Endothelial cell of umbilical vein (primary cell): ENCODE data around the gene ADM2. TPM values are rescaled to one million over a fixed set of nuclear protein-coding genes. Genes with fewer than 3 reads are reported as not detected.

Source experiments
- BruUV-seq: library from RNA; stranded (reverse); fragments of 400-500 nt; replicated peaks from 2 replicates; lab custom pipeline; 2021; lab: Mats Ljungman, UMichigan
- CTCF ChIA-PET: fragments of 300-600, 350-600 bp; sonication (Branson Sonifier 250); formaldehyde crosslinking; loops from one replicate; lab custom pipeline; 2021; ENCODE audit warnings: antibody characterized with exemption, inconsistent platforms; lab: Charles Lee
- POLR2A ChIA-PET: fragments of 300-600, 350-600 bp; sonication (Branson Sonifier 250); formaldehyde crosslinking; loops from one replicate; lab custom pipeline; 2021; ENCODE audit warnings: antibody characterized with exemption, inconsistent platforms; lab: Charles Lee
- DNase-seq: peaks from one replicate; pipeline ENCODE4 v3.0.0-alpha.2; 2011; ENCODE audit warnings: low read depth, low spot score
- FAIRE-seq: peaks from 2 replicates; lab custom pipeline; 2011; peaks lifted over from hg19 to GRCh38; lab: Jason Lieb, UNC
- H2AFZ ChIP-seq: 2 replicates; pipeline ENCODE4 v1.6.0; 2012; ENCODE audit warnings: low read depth, low read length, control low read depth, inconsistent platforms
- H3K27ac ChIP-seq: 2 replicates; pipeline ENCODE4 v1.5.1; 2011; ENCODE audit warnings: low read depth, mild to moderate bottlenecking, control low read depth, low read length, moderate library complexity; ENCODE audit not compliant: insufficient read depth
- H3K27me3 ChIP-seq, 2 experiments: 2 replicates each; pipeline versions ENCODE4 v1.6.0 to v1.6.1; 2011; ENCODE audit warnings: low read length in 2 of 2, mixed read lengths in 1 of 2; ENCODE audit not compliant: control insufficient read depth in 2 of 2, insufficient read depth in 2 of 2
- H3K36me3 ChIP-seq, 2 experiments: 2 replicates in 1 of 2; 3 replicates in 1 of 2; pipeline ENCODE4 v1.5.1; 2011; ENCODE audit warnings: low read length in 2 of 2, mild to moderate bottlenecking in 1 of 2, moderate library complexity in 1 of 2; ENCODE audit not compliant: control insufficient read depth in 2 of 2, insufficient read depth in 2 of 2; ENCODE audit errors: extremely low read depth in 1 of 2
- H3K4me1 ChIP-seq: 3 replicates; pipeline ENCODE4 v1.5.1; 2011; ENCODE audit warnings: mild to moderate bottlenecking, low read length; ENCODE audit not compliant: control insufficient read depth, insufficient read depth; ENCODE audit errors: extremely low read depth
- H3K4me2 ChIP-seq: 2 replicates; pipeline ENCODE4 v1.6.1; 2011; ENCODE audit warnings: low read length, control low read depth, mixed read lengths; ENCODE audit not compliant: insufficient read depth
- H3K4me3 ChIP-seq, 3 experiments: fragments of 200-600 bp in 1 of 3; sonication (generic), shearing (Covaris generic) in 1 of 3; replicated peaks in 1 of 3; 2 replicates each; pipeline ENCODE4 v1.5.1; 2011 to 2016; ENCODE audit warnings: control low read depth in 3 of 3, low read length in 3 of 3, mild to moderate bottlenecking in 2 of 3, inconsistent platforms in 1 of 3, low read depth in 1 of 3, moderate library complexity in 1 of 3; ENCODE audit not compliant: insufficient read depth in 1 of 3
- H3K79me2 ChIP-seq: 2 replicates; pipeline ENCODE4 v1.6.0; 2012; ENCODE audit warnings: low read length, inconsistent platforms; ENCODE audit not compliant: control insufficient read depth, insufficient read depth
- H3K9ac ChIP-seq: replicated peaks from 2 replicates; pipeline ENCODE3; 2011; ENCODE audit warnings: low read length, control low read depth; ENCODE audit not compliant: insufficient read depth; ENCODE audit errors: extremely low read depth
- H3K9me1 ChIP-seq: replicated peaks from 3 replicates; pipeline ENCODE4 v1.6.0; 2011; ENCODE audit warnings: mild to moderate bottlenecking, low read length; ENCODE audit not compliant: control insufficient read depth, insufficient read depth; ENCODE audit errors: extremely low read depth
- H3K9me3 ChIP-seq: replicated peaks from 2 replicates; pipeline ENCODE4 v1.5.1; 2012; ENCODE audit warnings: low read length, inconsistent platforms; ENCODE audit not compliant: control insufficient read depth, insufficient read depth
- H4K20me1 ChIP-seq: replicated peaks from 2 replicates; pipeline ENCODE3; 2011; ENCODE audit warnings: mild to moderate bottlenecking, low read length; ENCODE audit not compliant: control insufficient read depth, insufficient read depth; ENCODE audit errors: extremely low read depth
- EZH2 ChIP-seq: IDR thresholded peaks from 2 replicates; pipeline ENCODE4 v1.6.1; 2012; ENCODE audit warnings: borderline replicate concordance, low read depth, mild to moderate bottlenecking, moderate library complexity, low read length, inconsistent platforms; ENCODE audit not compliant: severe bottlenecking
- FOS ChIP-seq: IDR thresholded peaks from 2 replicates; pipeline ENCODE4 v1.6.1; 2011; ENCODE audit warnings: mild to moderate bottlenecking, low read length, moderate library complexity, borderline replicate concordance; ENCODE audit not compliant: insufficient read depth
- GATA2 ChIP-seq: IDR thresholded peaks from 2 replicates; pipeline ENCODE4 v1.7.0; 2011; ENCODE audit warnings: low read depth, mild to moderate bottlenecking, moderate library complexity, mixed read lengths, low read length; ENCODE audit not compliant: insufficient read length, insufficient read depth
- JUN ChIP-seq: IDR thresholded peaks from 2 replicates; pipeline ENCODE4 v1.6.1; 2011; ENCODE audit warnings: borderline replicate concordance, low read depth; ENCODE audit not compliant: insufficient read length, insufficient read depth
- MYC ChIP-seq: IDR thresholded peaks from one replicate; pipeline ENCODE4 v1.6.1; 2011; ENCODE audit warnings: mild to moderate bottlenecking, low read depth, low read length
- POLR2A ChIP-seq: IDR thresholded peaks from 2 replicates; pipeline ENCODE4 v1.6.1; 2012; ENCODE audit warnings: low read depth, mild to moderate bottlenecking, control low read depth, low read length
- POLR2AphosphoS5 ChIP-seq: IDR thresholded peaks from 2 replicates; pipeline ENCODE4 v1.6.1; 2012; ENCODE audit warnings: low read depth, mild to moderate bottlenecking, control low read depth, low read length, moderate library complexity; ENCODE audit not compliant: insufficient read depth
- dilution Hi-C: fragments of 300-500 bp; cut with MboI; formaldehyde crosslinking; loops from one replicate; pipeline ENCODE4 v1.15.0; 2019; ENCODE audit warnings: low sequenced_read_pairs; ENCODE audit not compliant: extremely low pct_ligation_motif_present
- intact Hi-C: fragments of 100-400 bp; cut with micrococcal nuclease; formaldehyde crosslinking; loops from one replicate; pipeline ENCODE4 v1.10.0; 2022
- polyA plus RNA-seq, 4 experiments: library from polyadenylated mRNA; depleted of rRNA in 3 of 4; stranded (reverse) in 3 of 4; unstranded in 1 of 4; fragments of >200 nt; gene quantifications; 2 replicates each; pipeline versions ENCODE4 v1.2.1 to v1.2.3, GENCODE V29; 2011 to 2012; ENCODE audit warnings: missing spikeins in 1 of 4
- total RNA-seq: library from RNA; stranded (reverse); gene quantifications from 2 replicates; pipeline ENCODE4 v1.2.3, GENCODE V29; 2021
- TF ChIP-seq, protein P1 (sequence below): IDR thresholded peaks from 2 replicates; pipeline ENCODE4 v1.6.1; 2011; ENCODE audit not compliant: insufficient read depth, insufficient read length
- TF ChIP-seq, protein P2 (sequence below), 2 donors: IDR thresholded peaks; 1 replicate in 1 of 2; 2 replicates in 1 of 2; pipeline ENCODE4 v1.5.1; 2011; ENCODE audit warnings: low read length in 2 of 2, mild to moderate bottlenecking in 2 of 2, moderate library complexity in 2 of 2, control low read depth in 1 of 2, inconsistent platforms in 1 of 2, low read depth in 1 of 2; ENCODE audit not compliant: insufficient read depth in 1 of 2; ENCODE audit errors: extremely low read depth in 1 of 2

The ADM2 gene
- total and polyA plus RNA-seq, 2 donors (not counting 3 experiments of a cell fraction or from before 2014, with no cell fraction given): 0.28 to 1.5 TPM

- Histone ChIP-seq H3K36me3 (peaks cover 0 to 19% of the 10 kb centered on the region in 2 experiments), H4K20me1 (peaks cover 3% of the 10 kb centered on the region), H3K79me2 (peaks cover 65% of the 10 kb centered on the region), H3K4me2 (no peak overlapping the region), H3K27me3 (no peaks in the 10 kb centered on the region), H3K27ac (no peak overlapping the region), H3K9me3 (no peaks in the 10 kb centered on the region), H3K9me1 (no peaks in the 10 kb centered on the region), H2AFZ (no peak overlapping the region), H3K4me1 (peaks cover 17% of the 10 kb centered on the region), H3K9ac (no peak overlapping the region), H3K4me3 (no peak overlapping the region)
- no TSS peak for BruUV-seq
- CTCF ChIA-PET: interaction anchor here (0.7 to 1.3 kb wide), 3 partner anchors 27 to 150 kb away, joined by 3 read pairs; partner anchors contain the start of gene SCO2
- no peak for FAIRE-seq
- intact Hi-C loops (no loop called here), dilution Hi-C loops (no loop called here)
- no peak for TF ChIP-seq EZH2
- no peak for TF ChIP-seq GATA2
- TF ChIP-seq, protein P1, sequence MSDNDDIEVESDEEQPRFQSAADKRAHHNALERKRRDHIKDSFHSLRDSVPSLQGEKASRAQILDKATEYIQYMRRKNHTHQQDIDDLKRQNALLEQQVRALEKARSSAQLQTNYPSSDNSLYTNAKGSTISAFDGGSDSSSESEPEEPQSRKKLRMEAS: no peak
- no peak for TF ChIP-seq FOS
- no peak for TF ChIP-seq POLR2AphosphoS5
- no peak for TF ChIP-seq MYC
- TF ChIP-seq JUN: no peak
- TF ChIP-seq, protein P2, sequence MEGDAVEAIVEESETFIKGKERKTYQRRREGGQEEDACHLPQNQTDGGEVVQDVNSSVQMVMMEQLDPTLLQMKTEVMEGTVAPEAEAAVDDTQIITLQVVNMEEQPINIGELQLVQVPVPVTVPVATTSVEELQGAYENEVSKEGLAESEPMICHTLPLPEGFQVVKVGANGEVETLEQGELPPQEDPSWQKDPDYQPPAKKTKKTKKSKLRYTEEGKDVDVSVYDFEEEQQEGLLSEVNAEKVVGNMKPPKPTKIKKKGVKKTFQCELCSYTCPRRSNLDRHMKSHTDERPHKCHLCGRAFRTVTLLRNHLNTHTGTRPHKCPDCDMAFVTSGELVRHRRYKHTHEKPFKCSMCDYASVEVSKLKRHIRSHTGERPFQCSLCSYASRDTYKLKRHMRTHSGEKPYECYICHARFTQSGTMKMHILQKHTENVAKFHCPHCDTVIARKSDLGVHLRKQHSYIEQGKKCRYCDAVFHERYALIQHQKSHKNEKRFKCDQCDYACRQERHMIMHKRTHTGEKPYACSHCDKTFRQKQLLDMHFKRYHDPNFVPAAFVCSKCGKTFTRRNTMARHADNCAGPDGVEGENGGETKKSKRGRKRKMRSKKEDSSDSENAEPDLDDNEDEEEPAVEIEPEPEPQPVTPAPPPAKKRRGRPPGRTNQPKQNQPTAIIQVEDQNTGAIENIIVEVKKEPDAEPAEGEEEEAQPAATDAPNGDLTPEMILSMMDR (IDR thresholded peaks at IDR 0.05; ENCODE audit: extremely low read depth in 1 of 2, insufficient read depth in 1 of 2, low read depth in 1 of 2, low read length in 2 of 2): no peak
- TF ChIP-seq POLR2A: no peak
- DNase-seq: no peak
- POLR2A ChIA-PET: no interaction called here
Measured at GRCh38 chr22:50470491-50470890, 10.9 kb upstream of the ADM2 start.
